Mucosa of descending colon (tissue), 3 donors: ENCODE measurements around the gene BRS3. TPM values are rescaled to one million over a fixed set of nuclear protein-coding genes. Genes with fewer than 3 reads are reported as not detected.

ENCODE experiments used
- ATAC-seq: fragments of 200-7000 bp; cut with Tn5 transposase; one replicate; pipeline ENCODE4 v1.9.1; 2020; ENCODE audit warnings: mild to moderate bottlenecking, moderate library complexity
- DNase-seq, 3 donors: peaks; one replicate each; pipeline ENCODE4 v3.0.0-alpha.2; 2020
- H3K36me3 ChIP-seq: fragments of 200-600 bp; one replicate; pipeline ENCODE4 v1.8.0; 2021; ENCODE audit warnings: low read depth, mild to moderate bottlenecking
- H3K4me1 ChIP-seq: fragments of 200-600 bp; one replicate; pipeline ENCODE4 v1.8.0; 2021; ENCODE audit warnings: low read depth, mild to moderate bottlenecking
- H3K4me3 ChIP-seq: fragments of 200-600 bp; one replicate; pipeline ENCODE4 v1.8.0; 2021; ENCODE audit warnings: mild to moderate bottlenecking
- H3K9me3 ChIP-seq: fragments of 200-600 bp; one replicate; pipeline ENCODE4 v1.8.0; 2021; ENCODE audit warnings: mild to moderate bottlenecking
- intact Hi-C, 2 donors: fragments of 100-400 bp; cut with DNase I in 1 of 2; cut with micrococcal nuclease in 1 of 2; formaldehyde crosslinking; loops; one replicate each; pipeline versions ENCODE4 v1.11.0 to v1.11.1; 2022; cut with DNase I, micrococcal nuclease
- total RNA-seq, 3 donors: library from RNA; stranded (reverse); fragmentation: NEBNext Ultra II Directional in 2 of 3; extraction: Animal tissue kit (Norgen Biotek cat#: 25700) in 2 of 3; gene quantifications; one replicate each; pipeline versions ENCODE4 v1.2.1 to v1.2.4, GENCODE V29; 2021 to 2023
- TF ChIP-seq, protein P1 (sequence below): fragments of 200-600 bp; IDR thresholded peaks from one replicate; pipeline ENCODE4 v1.8.0; 2022; ENCODE audit warnings: antibody characterized with exemption, mild to moderate bottlenecking
- donor health status: DM: no; HTN: no; CAD: no; lungs with moderate emphysema.
- donor health status: DM: no; HTN: no; CAD: no.
- donor health status: DM: no; HTN: yes; CAD: no.

The BRS3 gene
- total RNA-seq, 3 donors from 2014 or later: not detected

- intact Hi-C loops: no loop called here
- no peak for ATAC-seq
- TF ChIP-seq, protein P1, sequence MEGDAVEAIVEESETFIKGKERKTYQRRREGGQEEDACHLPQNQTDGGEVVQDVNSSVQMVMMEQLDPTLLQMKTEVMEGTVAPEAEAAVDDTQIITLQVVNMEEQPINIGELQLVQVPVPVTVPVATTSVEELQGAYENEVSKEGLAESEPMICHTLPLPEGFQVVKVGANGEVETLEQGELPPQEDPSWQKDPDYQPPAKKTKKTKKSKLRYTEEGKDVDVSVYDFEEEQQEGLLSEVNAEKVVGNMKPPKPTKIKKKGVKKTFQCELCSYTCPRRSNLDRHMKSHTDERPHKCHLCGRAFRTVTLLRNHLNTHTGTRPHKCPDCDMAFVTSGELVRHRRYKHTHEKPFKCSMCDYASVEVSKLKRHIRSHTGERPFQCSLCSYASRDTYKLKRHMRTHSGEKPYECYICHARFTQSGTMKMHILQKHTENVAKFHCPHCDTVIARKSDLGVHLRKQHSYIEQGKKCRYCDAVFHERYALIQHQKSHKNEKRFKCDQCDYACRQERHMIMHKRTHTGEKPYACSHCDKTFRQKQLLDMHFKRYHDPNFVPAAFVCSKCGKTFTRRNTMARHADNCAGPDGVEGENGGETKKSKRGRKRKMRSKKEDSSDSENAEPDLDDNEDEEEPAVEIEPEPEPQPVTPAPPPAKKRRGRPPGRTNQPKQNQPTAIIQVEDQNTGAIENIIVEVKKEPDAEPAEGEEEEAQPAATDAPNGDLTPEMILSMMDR: no peak
- Histone ChIP-seq H3K4me1 (no peaks in the 10 kb centered on the region), H3K4me3 (no peak overlapping the region), H3K9me3 (no peaks in the 10 kb centered on the region), H3K36me3 (no peaks in the 10 kb centered on the region)
- DNase-seq: no peak
These were observed 31.3 kb downstream of the BRS3 start for GRCh38 chrX:136519069-136519468.

- intact Hi-C loops: no loop called here
- TF ChIP-seq, protein P1: no peak
- no peak overlapping the region for H3K4me3 ChIP-seq
- ATAC-seq (peak; percentile 69), DNase-seq (no peak)
- H3K9me3 ChIP-seq: no peaks in the 10 kb centered on the region
- H3K36me3 ChIP-seq: no peaks in the 10 kb centered on the region
- H3K4me1 ChIP-seq: no peaks in the 10 kb centered on the region
These were observed 36.0 kb downstream of the BRS3 start for GRCh38 chrX:136523770-136524169.

DNA sequence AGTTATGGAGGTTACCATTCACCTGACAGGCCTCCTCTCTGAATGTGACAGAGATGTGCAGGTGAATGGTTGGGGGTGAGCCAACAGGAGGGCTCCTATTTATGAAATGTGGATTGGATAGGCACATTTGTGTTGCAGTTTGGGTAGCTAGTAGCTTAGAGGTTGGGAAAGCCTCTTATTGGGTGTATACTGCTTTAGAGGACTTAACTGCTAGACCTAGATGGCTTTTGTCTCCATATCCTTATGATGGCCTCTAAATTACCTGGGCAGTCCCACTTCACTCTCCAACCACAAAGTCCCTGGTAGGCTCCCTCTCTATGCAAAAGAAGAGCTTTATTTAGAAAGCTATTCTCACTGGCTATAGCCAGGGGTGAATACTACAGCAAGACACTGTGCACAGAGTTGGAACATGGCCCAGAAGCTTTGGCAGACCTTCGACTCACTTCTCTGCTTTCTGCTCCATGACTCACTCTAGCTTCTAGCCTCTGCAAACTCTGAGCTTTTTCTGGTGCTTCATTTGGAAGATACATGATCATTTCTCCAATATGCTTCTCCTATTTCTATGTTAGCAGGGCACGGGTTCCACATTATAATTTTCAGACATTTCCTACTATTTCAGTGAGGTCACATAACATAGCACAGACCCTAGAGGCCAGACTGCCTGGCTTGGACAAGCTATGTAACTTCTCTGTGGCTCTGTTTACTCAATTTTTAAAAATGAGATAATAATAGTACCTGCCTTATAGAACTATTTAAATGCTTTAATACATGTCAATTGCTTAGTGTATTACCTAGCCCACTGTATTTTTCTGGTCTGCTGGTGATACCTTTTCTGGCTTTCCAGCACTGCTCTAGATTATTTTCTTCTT is 38.2 kb downstream of the BRS3 start:
- H3K36me3 ChIP-seq: no peaks in the 10 kb centered on the region
- H3K9me3 ChIP-seq: no peaks in the 10 kb centered on the region
- no peaks in the 10 kb centered on the region for H3K4me1 ChIP-seq
- DNase-seq (peak in 2 of 3 donors; percentile 39 to 70), ATAC-seq (peak; percentile 87)
- intact Hi-C loops: no loop called here
- TF ChIP-seq, protein P1: no peak
- no peak overlapping the region for H3K4me3 ChIP-seq

DNA sequence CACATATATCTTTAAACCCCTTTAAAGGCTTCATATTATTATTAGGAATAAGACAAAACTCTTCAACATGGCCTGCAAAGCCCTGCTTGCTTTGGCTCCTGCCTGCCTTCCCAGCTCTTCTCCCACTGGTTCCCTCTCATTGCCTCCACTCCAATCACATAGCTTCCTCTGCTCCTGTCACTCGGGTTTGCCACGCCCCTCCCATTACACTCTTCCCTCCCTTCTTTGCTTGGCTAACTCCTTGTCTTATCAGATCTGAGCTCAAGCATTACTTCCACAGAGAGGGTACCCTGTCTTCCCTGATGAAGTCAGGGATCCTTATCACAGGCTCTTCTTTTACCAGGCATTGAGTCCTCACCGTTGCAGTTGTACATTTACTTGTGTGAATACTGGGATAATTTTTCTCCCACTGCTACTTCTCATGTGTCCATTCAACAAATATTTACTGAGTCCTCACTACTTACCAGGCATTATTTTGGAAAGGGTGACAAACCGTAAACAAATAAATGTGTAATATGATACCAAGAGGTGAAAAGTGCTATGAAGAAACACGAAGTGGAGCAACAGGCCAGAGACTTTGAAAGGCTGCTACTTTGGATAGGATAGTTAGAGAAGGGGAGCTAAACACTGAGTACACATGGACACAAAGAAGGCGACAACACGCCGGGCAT is 41.0 kb downstream of the BRS3 start:
- H3K9me3 ChIP-seq: no peaks in the 10 kb centered on the region
- TF ChIP-seq, protein P1: no peak
- DNase-seq (no peak), ATAC-seq (no peak)
- H3K4me1 ChIP-seq: no peaks in the 10 kb centered on the region
- intact Hi-C loops: no loop called here
- no peaks in the 10 kb centered on the region for H3K36me3 ChIP-seq
- H3K4me3 ChIP-seq: no peak overlapping the region

DNA sequence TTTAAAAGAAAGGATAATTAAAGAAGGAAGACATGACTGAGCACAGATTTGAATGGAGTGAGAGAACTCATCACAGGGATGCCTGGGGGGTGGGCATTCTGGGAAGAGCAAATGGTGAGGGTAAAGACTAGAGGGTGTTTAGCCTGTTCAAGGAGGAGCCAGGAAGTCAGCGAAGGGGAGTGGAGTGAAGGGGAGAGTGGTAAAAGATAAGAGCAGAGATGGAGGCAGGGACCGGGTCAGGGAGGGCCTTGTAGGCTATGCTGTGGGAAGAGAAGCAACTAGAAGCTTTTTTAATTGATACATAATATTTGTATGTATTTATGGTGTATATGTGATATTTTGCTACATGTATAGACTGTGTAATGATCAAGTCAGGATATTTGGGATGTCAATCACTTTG is 42.0 kb downstream of the BRS3 start:
- Histone ChIP-seq H3K36me3 (no peaks in the 10 kb centered on the region), H3K9me3 (no peaks in the 10 kb centered on the region), H3K4me3 (no peak overlapping the region), H3K4me1 (no peaks in the 10 kb centered on the region)
- DNase-seq: no peak
- intact Hi-C loops: no loop called here
- TF ChIP-seq, protein P1: no peak
- ATAC-seq: no peak
